ENCODE data around the gene LBX2. TPM values are rescaled to one million over a fixed set of nuclear protein-coding genes. Genes with fewer than 3 reads are reported as not detected.
"Not testable (repeated sequence)": the region's sequence is repeated elsewhere in the genome, so short reads cannot be mapped to it uniquely, and the experiment has no call there.

Gene LBX2
- total RNA-seq, 1 experiment from 2014 or later, result 11.4 TPM

DNA sequence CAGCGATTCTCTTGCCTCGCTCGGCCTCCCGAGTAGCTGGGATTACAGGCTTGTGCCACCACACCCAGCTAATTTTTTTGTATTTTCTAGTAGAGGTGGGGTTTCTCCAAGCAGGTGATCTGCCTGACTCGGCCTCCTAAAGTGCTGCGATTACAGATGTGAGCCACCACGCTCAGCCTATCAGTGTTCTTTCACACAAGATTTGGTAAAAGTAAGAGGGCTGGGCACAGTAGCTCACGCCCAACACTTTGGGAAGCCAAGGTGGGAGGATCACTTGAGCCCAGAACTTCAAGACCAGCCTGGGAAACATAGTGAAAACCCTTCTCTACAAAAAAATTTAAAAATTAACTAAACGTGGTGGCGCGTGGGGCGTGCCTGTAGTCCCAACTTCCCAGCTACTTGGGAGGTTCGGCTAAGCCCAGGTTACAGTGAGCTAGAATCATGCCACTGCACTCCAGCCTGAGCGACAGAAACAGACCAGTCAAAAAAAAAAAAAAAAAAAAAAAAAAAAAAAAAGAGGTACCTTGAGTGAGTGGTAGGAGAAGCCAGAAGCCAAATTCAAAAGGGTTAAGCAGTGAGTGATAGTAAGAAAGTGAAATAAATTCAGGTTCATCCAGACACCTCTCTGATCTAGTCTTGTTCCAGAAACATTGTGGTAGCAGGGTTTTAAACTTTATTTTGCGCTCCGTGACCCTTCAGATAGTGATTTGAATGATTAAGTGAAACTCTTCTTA lies 27.9 kb downstream of the LBX2 start:
- Histone ChIP-seq H3K4me1 (peaks cover 4% of the 10 kb centered on the region; the same call in 1 of the 2 replicates), H3K36me3 (ENCODE audit: control insufficient read depth, insufficient read depth, low read length) (no peaks in the 10 kb centered on the region), H3K4me3 (ENCODE audit: low read depth, low read length) (peak overlapping the region; percentile 65), H3K9me3 (no peaks in the 10 kb centered on the region), H3K27me3 (replicated peaks; ENCODE audit: control insufficient read depth, insufficient read depth, low read length) (no peaks in the 10 kb centered on the region)
- H3K9me3 Mint-ChIP-seq (ENCODE audit: unreplicated experiment), result no peaks in the 10 kb centered on the region
- intact Hi-C loops (cut with micrococcal nuclease; ENCODE audit: unreplicated experiment), result loop anchor here (1.0 kb wide), 4 partner anchors 12 to 116 kb away; partner anchors contain the start of genes AUP1, HTRA2, TTC31 and WBP1
- POLR2A ChIA-PET, result interaction anchor here (0.7 to 1.3 kb wide), 3 partner anchors 18 to 31 kb away, joined by 4 to 10 read pairs (median 5); no protein-coding TSS in a partner anchor
- peak overlapping the region; percentile 93 for H3K4me3 Mint-ChIP-seq (ENCODE audit: unreplicated experiment)
- peaks cover 45% of the 10 kb centered on the region for H3K36me3 Mint-ChIP-seq (ENCODE audit: insufficient read depth, unreplicated experiment)
- H3K27me3 Mint-ChIP-seq (ENCODE audit: insufficient read depth, unreplicated experiment), result no peaks in the 10 kb centered on the region
- H3K27ac Mint-ChIP-seq (ENCODE audit: unreplicated experiment), result peak overlapping the region; percentile 95
- no TSS peak for BruUV-seq (replicated peaks)
- CTCF ChIA-PET, result interaction anchor here (0.6 to 1.0 kb wide), 2 partner anchors 10 to 32 kb away, joined by 3 read pairs; no protein-coding TSS in a partner anchor
- TF ChIP-seq, protein P1, sequence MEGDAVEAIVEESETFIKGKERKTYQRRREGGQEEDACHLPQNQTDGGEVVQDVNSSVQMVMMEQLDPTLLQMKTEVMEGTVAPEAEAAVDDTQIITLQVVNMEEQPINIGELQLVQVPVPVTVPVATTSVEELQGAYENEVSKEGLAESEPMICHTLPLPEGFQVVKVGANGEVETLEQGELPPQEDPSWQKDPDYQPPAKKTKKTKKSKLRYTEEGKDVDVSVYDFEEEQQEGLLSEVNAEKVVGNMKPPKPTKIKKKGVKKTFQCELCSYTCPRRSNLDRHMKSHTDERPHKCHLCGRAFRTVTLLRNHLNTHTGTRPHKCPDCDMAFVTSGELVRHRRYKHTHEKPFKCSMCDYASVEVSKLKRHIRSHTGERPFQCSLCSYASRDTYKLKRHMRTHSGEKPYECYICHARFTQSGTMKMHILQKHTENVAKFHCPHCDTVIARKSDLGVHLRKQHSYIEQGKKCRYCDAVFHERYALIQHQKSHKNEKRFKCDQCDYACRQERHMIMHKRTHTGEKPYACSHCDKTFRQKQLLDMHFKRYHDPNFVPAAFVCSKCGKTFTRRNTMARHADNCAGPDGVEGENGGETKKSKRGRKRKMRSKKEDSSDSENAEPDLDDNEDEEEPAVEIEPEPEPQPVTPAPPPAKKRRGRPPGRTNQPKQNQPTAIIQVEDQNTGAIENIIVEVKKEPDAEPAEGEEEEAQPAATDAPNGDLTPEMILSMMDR (IDR thresholded peaks at IDR 0.05; ENCODE audit: insufficient read depth in 1 of 2, low read depth in 1 of 2, low read length in 1 of 2, severe bottlenecking in 1 of 2, unreplicated experiment in 1 of 2), result no peak
- no peak for DNase-seq
- peaks cover 8% of the 10 kb centered on the region for H3K4me1 Mint-ChIP-seq (ENCODE audit: low read depth, unreplicated experiment)

DNA sequence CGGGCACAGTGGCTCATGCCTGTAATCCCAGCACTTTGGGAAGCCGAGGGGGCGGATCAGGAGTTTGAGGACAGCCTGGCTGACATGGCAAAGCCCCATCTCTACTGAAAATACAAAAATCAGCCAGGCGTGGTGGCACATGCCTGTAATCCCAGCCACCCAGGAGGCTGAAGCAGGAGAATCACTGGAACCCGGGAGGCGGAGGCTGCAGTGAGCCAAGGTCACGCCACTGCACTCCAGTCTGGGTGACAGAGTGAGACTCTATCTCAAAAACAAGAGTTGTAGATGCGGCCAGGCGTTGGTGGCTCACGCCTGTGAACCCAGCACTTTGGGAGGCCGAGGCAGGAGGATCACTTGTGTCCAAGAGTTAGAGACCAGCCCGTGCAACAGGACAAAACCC lies 28.7 kb downstream of the LBX2 start:
- peak overlapping the region; percentile 93 for H3K4me3 Mint-ChIP-seq (ENCODE audit: unreplicated experiment)
- H3K27me3 Mint-ChIP-seq (ENCODE audit: insufficient read depth, unreplicated experiment); H3K4me3 ChIP-seq (ENCODE audit: low read depth, low read length); BruUV-seq (replicated peaks); H3K36me3 ChIP-seq (ENCODE audit: control insufficient read depth, insufficient read depth, low read length); H3K27me3 ChIP-seq (replicated peaks; ENCODE audit: control insufficient read depth, insufficient read depth, low read length); DNase-seq; H3K4me1 Mint-ChIP-seq (ENCODE audit: low read depth, unreplicated experiment); H3K4me1 ChIP-seq; intact Hi-C loops (cut with micrococcal nuclease; ENCODE audit: unreplicated experiment); H3K9me3 ChIP-seq; H3K9me3 Mint-ChIP-seq (ENCODE audit: unreplicated experiment): not testable (repeated sequence)
- ChIA-PET POLR2A (interaction anchor here (1.3 kb wide), 1 partner anchor 28 kb away, joined by 10 read pairs; no protein-coding TSS in a partner anchor), CTCF (interaction anchor here (1.0 kb wide), 1 partner anchor 9 kb away, joined by 3 read pairs; no protein-coding TSS in a partner anchor)
- H3K27ac Mint-ChIP-seq (ENCODE audit: unreplicated experiment), result peak overlapping the region; percentile 51
- peaks cover 39% of the 10 kb centered on the region for H3K36me3 Mint-ChIP-seq (ENCODE audit: insufficient read depth, unreplicated experiment)

DNA sequence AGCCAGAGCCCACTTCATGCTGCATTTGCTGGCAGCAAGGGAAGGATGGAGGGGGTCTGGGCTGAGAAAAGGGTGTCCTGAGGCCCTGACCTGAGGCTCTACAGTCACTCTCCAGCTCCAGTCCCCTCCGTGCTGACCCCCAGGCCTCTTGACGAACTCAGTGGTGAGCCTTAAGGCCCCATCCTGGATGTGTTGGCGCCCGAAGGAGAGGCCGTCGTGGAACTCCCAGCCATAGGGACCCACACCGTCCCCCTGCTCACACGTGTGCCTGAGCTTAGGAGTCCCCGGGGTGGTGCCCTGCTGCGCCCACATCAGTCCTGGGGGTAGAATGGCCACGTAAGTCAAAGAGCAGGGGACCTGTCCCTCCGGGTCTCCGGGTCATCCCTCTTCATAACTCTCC lies 35.0 kb downstream of the LBX2 start:
- Histone ChIP-seq H3K36me3 (ENCODE audit: control insufficient read depth, insufficient read depth, low read length) (peaks cover 4% of the 10 kb centered on the region), H3K4me1 (0 out of 2 replicates have a peak, but pooled peaks cover 5% of the 10 kb centered on the region), H3K4me3 (ENCODE audit: low read depth, low read length) (peak overlapping the region; percentile 92), H3K9me3 (no peaks in the 10 kb centered on the region), H3K27me3 (replicated peaks; ENCODE audit: control insufficient read depth, insufficient read depth, low read length) (no peaks in the 10 kb centered on the region)
- intact Hi-C loops (cut with micrococcal nuclease; ENCODE audit: unreplicated experiment), result no loop called here
- BruUV-seq (replicated peaks), result no TSS peak
- H3K36me3 Mint-ChIP-seq (ENCODE audit: insufficient read depth, unreplicated experiment), result peaks cover 46% of the 10 kb centered on the region
- H3K9me3 Mint-ChIP-seq (ENCODE audit: unreplicated experiment), result no peaks in the 10 kb centered on the region
- TF ChIP-seq, protein P1 (IDR thresholded peaks at IDR 0.05; ENCODE audit: insufficient read depth in 1 of 2, low read depth in 1 of 2, low read length in 1 of 2, severe bottlenecking in 1 of 2, unreplicated experiment in 1 of 2), result no peak
- ChIA-PET POLR2A (interaction anchor here (1.1 kb wide), 1 partner anchor 24 kb away, joined by 4 read pairs; no protein-coding TSS in a partner anchor), CTCF (interaction anchor here (1.8 kb wide), 1 partner anchor 68 kb away, joined by 5 read pairs; no protein-coding TSS in a partner anchor)
- peaks cover 6% of the 10 kb centered on the region for H3K4me1 Mint-ChIP-seq (ENCODE audit: low read depth, unreplicated experiment)
- peak overlapping the region; percentile 99 for H3K4me3 Mint-ChIP-seq (ENCODE audit: unreplicated experiment)
- H3K27me3 Mint-ChIP-seq (ENCODE audit: insufficient read depth, unreplicated experiment), result no peaks in the 10 kb centered on the region
- H3K27ac Mint-ChIP-seq (ENCODE audit: unreplicated experiment), result peak overlapping the region; percentile 98
- no peak for DNase-seq
